ENCODE data around the gene GRM4.
A peak's percentile ranks its signal among the peaks of the same experiment; 100 is the strongest.

Gene GRM4

DNA sequence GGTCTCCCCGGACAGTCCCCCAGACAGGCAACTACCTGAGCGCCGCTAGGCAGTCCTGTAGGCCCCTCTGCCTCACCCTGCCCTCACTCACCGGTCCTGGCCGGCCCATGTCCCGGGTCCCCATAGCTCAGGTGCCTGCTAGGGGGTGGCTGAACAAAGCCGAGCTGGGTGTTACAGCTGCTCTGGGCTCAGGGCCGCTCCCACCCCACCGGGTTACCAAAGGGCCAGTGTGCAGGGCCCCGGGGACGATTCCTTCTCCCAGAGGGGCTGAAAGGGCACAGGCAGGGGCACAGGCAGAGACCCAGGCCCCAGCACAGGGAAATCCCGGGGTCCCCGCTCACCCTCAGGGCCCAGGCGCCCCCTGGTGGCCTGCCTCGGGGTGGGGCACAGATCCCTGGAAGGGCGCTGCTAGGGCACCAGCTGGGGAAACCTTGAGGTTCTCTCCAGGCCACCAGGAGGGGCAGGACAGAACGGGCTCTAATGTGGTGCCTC, 118.4 kb downstream of the GRM4 start:
- Mint-ChIP-seq H3K4me1 (no peaks in the 10 kb centered on the region), H3K27ac (no peak overlapping the region), H3K9me3 (no peaks in the 10 kb centered on the region), H3K27me3 (ENCODE audit: low read depth) (peaks cover 47% of the 10 kb centered on the region), H3K36me3 (ENCODE audit: low read depth) (no peaks in the 10 kb centered on the region), H3K4me3 (no peak overlapping the region)
- TF ChIP-seq, protein P1, sequence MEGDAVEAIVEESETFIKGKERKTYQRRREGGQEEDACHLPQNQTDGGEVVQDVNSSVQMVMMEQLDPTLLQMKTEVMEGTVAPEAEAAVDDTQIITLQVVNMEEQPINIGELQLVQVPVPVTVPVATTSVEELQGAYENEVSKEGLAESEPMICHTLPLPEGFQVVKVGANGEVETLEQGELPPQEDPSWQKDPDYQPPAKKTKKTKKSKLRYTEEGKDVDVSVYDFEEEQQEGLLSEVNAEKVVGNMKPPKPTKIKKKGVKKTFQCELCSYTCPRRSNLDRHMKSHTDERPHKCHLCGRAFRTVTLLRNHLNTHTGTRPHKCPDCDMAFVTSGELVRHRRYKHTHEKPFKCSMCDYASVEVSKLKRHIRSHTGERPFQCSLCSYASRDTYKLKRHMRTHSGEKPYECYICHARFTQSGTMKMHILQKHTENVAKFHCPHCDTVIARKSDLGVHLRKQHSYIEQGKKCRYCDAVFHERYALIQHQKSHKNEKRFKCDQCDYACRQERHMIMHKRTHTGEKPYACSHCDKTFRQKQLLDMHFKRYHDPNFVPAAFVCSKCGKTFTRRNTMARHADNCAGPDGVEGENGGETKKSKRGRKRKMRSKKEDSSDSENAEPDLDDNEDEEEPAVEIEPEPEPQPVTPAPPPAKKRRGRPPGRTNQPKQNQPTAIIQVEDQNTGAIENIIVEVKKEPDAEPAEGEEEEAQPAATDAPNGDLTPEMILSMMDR (IDR thresholded peaks at IDR 0.05; ENCODE audit: unreplicated experiment in 3 of 3) = peak; percentile 66 to 83 (median 74)

DNA sequence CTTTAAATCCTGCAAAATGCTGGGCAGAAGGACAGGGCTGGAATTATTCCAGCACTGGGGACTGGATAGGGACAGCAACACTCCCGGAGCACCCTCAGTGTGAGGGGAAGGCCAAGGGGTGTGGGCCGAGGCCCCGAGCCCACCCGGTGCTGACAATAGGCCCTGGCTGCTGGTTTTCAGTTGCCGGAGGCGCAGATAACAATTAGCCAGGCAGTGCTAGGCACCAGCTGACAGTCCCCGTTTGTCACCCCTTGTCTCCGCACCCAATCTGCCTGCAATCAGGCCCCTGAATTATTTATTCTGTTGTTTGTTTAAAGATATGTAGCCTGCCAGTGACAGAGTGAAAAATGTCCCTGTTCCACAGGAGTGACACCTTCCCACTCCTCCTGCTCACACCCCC, 120.0 kb downstream of the GRM4 start:
- H3K36me3 Mint-ChIP-seq (ENCODE audit: low read depth) = no peaks in the 10 kb centered on the region
- TF ChIP-seq, protein P1 (IDR thresholded peaks at IDR 0.05; ENCODE audit: unreplicated experiment in 3 of 3) = no peak
- H3K4me1 Mint-ChIP-seq = no peaks in the 10 kb centered on the region
- H3K27me3 Mint-ChIP-seq (ENCODE audit: low read depth) = peaks cover 47% of the 10 kb centered on the region
- no peak overlapping the region for H3K27ac Mint-ChIP-seq
- no peak overlapping the region for H3K4me3 Mint-ChIP-seq
- H3K9me3 Mint-ChIP-seq = no peaks in the 10 kb centered on the region

DNA sequence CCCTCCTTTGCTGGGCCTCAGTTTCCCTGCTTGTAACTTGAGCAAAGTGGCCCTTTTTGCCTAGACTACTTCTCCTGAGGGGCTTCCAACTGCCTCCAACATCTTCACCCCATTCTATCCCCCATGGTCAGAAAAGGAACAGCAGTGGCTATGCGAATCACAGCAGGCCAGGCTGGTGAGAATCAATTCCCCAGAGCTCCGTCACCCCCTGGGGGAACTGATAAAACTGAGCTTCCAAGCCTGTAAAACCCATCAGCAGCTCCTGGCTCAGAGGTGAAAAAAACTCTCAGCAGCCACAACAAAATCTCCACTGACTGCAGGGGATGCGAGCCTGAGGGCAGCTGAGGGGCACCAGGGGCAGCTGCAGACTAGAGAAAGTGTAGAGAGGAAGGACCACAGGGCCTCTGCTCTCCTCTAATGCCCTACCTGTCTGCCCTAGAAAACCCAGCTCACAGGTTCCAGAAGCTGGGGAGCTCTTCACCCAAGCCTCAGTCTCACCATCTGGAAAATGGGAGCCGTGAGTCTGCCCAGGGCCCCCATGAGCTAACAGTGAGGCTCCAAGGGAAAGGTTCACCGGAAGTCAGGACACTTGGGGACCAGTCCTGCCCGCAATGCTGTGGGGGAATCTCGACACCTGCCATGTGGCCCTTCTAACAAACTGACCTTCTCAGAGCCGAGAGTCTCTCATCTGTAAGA, 120.6 kb downstream of the GRM4 start:
- no peaks in the 10 kb centered on the region for H3K9me3 Mint-ChIP-seq
- TF ChIP-seq, protein P1 (IDR thresholded peaks at IDR 0.05; ENCODE audit: unreplicated experiment in 3 of 3) = no peak
- no peaks in the 10 kb centered on the region for H3K4me1 Mint-ChIP-seq
- H3K4me3 Mint-ChIP-seq = no peak overlapping the region
- H3K36me3 Mint-ChIP-seq (ENCODE audit: low read depth) = no peaks in the 10 kb centered on the region
- H3K27me3 Mint-ChIP-seq (ENCODE audit: low read depth) = peaks cover 46% of the 10 kb centered on the region
- H3K27ac Mint-ChIP-seq = no peak overlapping the region

DNA sequence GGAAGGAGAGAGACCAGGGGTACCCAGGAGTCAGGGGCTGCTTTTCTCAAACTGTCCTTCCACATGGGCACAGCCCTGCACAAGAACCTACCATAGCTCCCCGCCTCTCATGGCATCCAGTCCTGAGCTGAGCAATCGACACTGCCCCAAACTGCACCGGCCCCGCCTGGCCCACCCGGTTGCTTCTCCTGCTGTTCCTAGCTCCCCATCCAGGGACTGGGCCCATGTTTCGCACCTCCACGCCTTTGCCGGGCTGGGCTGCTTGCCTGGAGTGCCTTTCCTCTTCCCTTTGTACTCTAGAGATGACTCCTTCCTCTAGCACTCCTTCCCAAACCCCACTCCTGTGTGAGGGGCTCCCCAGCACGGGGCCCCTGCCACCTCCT, 123.0 kb downstream of the GRM4 start:
- Mint-ChIP-seq H3K9me3 (no peaks in the 10 kb centered on the region), H3K27ac (no peak overlapping the region), H3K4me3 (no peak overlapping the region), H3K27me3 (ENCODE audit: low read depth) (peaks cover 33% of the 10 kb centered on the region), H3K36me3 (ENCODE audit: low read depth) (no peaks in the 10 kb centered on the region), H3K4me1 (peaks cover 4% of the 10 kb centered on the region)
- TF ChIP-seq, protein P1 (IDR thresholded peaks at IDR 0.05; ENCODE audit: unreplicated experiment in 3 of 3) = no peak

DNA sequence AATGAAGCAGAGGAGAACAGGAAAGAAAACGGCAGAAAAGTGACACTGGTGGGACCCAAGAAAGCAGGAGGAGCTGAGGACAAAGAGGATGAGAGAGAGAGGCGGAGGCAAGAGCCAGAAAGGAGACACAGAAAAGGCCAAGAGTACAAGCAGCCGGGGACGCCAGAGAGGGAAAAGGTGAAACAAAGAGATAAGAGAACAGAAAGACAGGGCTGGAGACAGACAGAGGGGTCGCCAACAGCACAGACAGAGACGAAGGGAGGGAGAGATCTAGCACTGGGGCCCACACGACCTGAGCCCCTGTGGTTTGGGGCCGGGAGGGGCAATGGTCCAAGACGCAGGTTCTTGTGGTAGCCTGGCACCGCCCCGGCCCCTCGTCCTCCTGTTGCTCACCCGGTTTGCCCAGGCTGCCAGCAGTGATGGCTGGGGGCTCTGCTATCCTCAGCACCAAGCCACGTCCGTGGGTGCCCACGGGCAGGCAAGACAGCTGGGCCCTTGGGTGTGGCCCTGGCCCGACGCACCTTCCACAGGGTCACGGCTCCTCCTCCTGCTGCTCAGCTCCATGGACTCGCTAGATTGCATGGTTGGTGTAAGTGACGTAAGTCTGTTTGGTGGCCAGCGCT, 123.5 kb downstream of the GRM4 start:
- peak overlapping the region in 2 of 3 experiments; percentile 23 to 43 for H3K27ac Mint-ChIP-seq
- H3K4me3 Mint-ChIP-seq = no peak overlapping the region
- H3K27me3 Mint-ChIP-seq (ENCODE audit: low read depth) = peaks cover 33% of the 10 kb centered on the region
- no peaks in the 10 kb centered on the region for H3K9me3 Mint-ChIP-seq
- TF ChIP-seq, protein P1 (IDR thresholded peaks at IDR 0.05; ENCODE audit: unreplicated experiment in 3 of 3) = no peak
- no peaks in the 10 kb centered on the region for H3K36me3 Mint-ChIP-seq (ENCODE audit: low read depth)
- peaks cover 7% of the 10 kb centered on the region for H3K4me1 Mint-ChIP-seq

Measured in nephron (organoid).